Measurements from ENCODE around the gene GSTO2. TPM values are rescaled to one million over a fixed set of nuclear protein-coding genes. Genes with fewer than 3 reads are reported as not detected.

GSTO2 gene
- total RNA-seq, 1 donor from 2014 or later = 0.58 TPM

GRCh38 chr10:104349623-104350126 lies 80.7 kb downstream of the GSTO2 start:
- Mint-ChIP-seq H3K27ac (ENCODE audit: unreplicated experiment) (no peak overlapping the region), H3K4me3 (no peak overlapping the region), H3K9me3 (no peaks in the 10 kb centered on the region), H3K36me3 (ENCODE audit: low read depth) (no peaks in the 10 kb centered on the region), H3K27me3 (ENCODE audit: low read depth) (peaks cover 27% of the 10 kb centered on the region), H3K4me1 (no peaks in the 10 kb centered on the region)
- TF ChIP-seq CTCF (conservative IDR thresholded peaks at IDR 0.05) = no peak
- no peak for DNase-seq (ENCODE audit: low read depth, low spot score)

GRCh38 chr10:104350127-104350635 lies 81.2 kb downstream of the GSTO2 start:
- no peaks in the 10 kb centered on the region for H3K36me3 Mint-ChIP-seq (ENCODE audit: low read depth)
- H3K27ac Mint-ChIP-seq (ENCODE audit: unreplicated experiment) = no peak overlapping the region
- H3K4me1 Mint-ChIP-seq = no peaks in the 10 kb centered on the region
- peaks cover 27% of the 10 kb centered on the region for H3K27me3 Mint-ChIP-seq (ENCODE audit: low read depth)
- DNase-seq (ENCODE audit: low read depth, low spot score) = no peak
- TF ChIP-seq CTCF (conservative IDR thresholded peaks at IDR 0.05) = peak; percentile 73
- H3K9me3 Mint-ChIP-seq = no peaks in the 10 kb centered on the region
- H3K4me3 Mint-ChIP-seq = no peak overlapping the region

- no peaks in the 10 kb centered on the region for H3K9me3 Mint-ChIP-seq
- TF ChIP-seq CTCF (conservative IDR thresholded peaks at IDR 0.05) = no peak
- no peaks in the 10 kb centered on the region for H3K4me1 Mint-ChIP-seq
- no peak for DNase-seq (ENCODE audit: low read depth, low spot score)
- H3K4me3 Mint-ChIP-seq = no peak overlapping the region
- peaks cover 27% of the 10 kb centered on the region for H3K27me3 Mint-ChIP-seq (ENCODE audit: low read depth)
- no peaks in the 10 kb centered on the region for H3K36me3 Mint-ChIP-seq (ENCODE audit: low read depth)
- H3K27ac Mint-ChIP-seq (ENCODE audit: unreplicated experiment) = no peak overlapping the region
Observed at GRCh38 chr10:104351061-104351702, 82.2 kb downstream of the GSTO2 start.

GRCh38 chr10:104351919-104352318 lies 82.9 kb downstream of the GSTO2 start:
- TF ChIP-seq CTCF (conservative IDR thresholded peaks at IDR 0.05) = no peak
- no peak for DNase-seq (ENCODE audit: low read depth, low spot score)
- no peaks in the 10 kb centered on the region for H3K9me3 Mint-ChIP-seq
- H3K27ac Mint-ChIP-seq (ENCODE audit: unreplicated experiment) = no peak overlapping the region
- no peaks in the 10 kb centered on the region for H3K4me1 Mint-ChIP-seq
- H3K36me3 Mint-ChIP-seq (ENCODE audit: low read depth) = no peaks in the 10 kb centered on the region
- no peak overlapping the region for H3K4me3 Mint-ChIP-seq
- H3K27me3 Mint-ChIP-seq (ENCODE audit: low read depth) = peaks cover 27% of the 10 kb centered on the region

- peak; percentile 87 for DNase-seq (ENCODE audit: low read depth, low spot score)
- TF ChIP-seq CTCF (conservative IDR thresholded peaks at IDR 0.05) = peak; percentile 73
- Mint-ChIP-seq H3K9me3 (no peaks in the 10 kb centered on the region), H3K36me3 (ENCODE audit: low read depth) (no peaks in the 10 kb centered on the region), H3K27ac (ENCODE audit: unreplicated experiment) (no peak within 1 kb of the TSS), H3K4me3 (no peak within 1 kb of the TSS), H3K27me3 (ENCODE audit: low read depth) (peaks cover 24% of the 10 kb centered on the region), H3K4me1 (no peaks in the 10 kb centered on the region)
Observed at GRCh38 chr10:104353325-104354048, 84.5 kb downstream of the GSTO2 start, which contains the start of gene CFAP58. CFAP58 (plus strand) TSS chr10:104353833; CDS start chr10:104353898, 65 bp downstream.

Small RNA genes within 50 kb of the gene (microRNA-seq; reads per million reads assigned to microRNA genes)
- gene MIR4482 = 14.8 reads per million, percentile 30 among the genes with 10 or more reads in this experiment

Other genes starting within 250 kb of the GSTO2 start
- not detected in 2 replicates for gene COL17A1, start 183.3 kb upstream of the GSTO2 start, total RNA-seq
- 13.9 and 14.0 TPM in 2 replicates for gene SFR1, start 147.0 kb upstream of the GSTO2 start, total RNA-seq
- gene CFAP43, start 36.8 kb upstream of the GSTO2 start, total RNA-seq = 0.63 and 0.71 TPM in 2 replicates
- gene GSTO1, start 14.3 kb upstream of the GSTO2 start, total RNA-seq = 85.9 and 86.8 TPM in 2 replicates
- 14.9 and 15.6 TPM in 2 replicates for gene ITPRIP, start 69.3 kb downstream of the GSTO2 start, total RNA-seq
- gene CFAP58, start 84.6 kb downstream of the GSTO2 start, total RNA-seq = 0.44 and 0.45 TPM in 2 replicates